HG02840 (cell line): ENCODE data around the gene ABCG4.
"Not testable (repeated sequence)": the region's sequence is repeated elsewhere in the genome, so short reads cannot be mapped to it uniquely, and the experiment has no call there.

Experiments used
- ATAC-seq: cut with Tn5 transposase; IDR thresholded peaks from one replicate; pipeline ENCODE4 v1.9.1; 2021; ENCODE audit warnings: mild to moderate bottlenecking, moderate library complexity, moderate number of reproducible peaks; ENCODE audit not compliant: unreplicated experiment, low FRiP score

The ABCG4 gene

GRCh38 chr11:119115484-119116234 lies 33.2 kb upstream of the ABCG4 start:
- no peak for ATAC-seq

- no peak for ATAC-seq
Observed at GRCh38 chr11:119116235-119116594, 32.6 kb upstream of the ABCG4 start.

DNA sequence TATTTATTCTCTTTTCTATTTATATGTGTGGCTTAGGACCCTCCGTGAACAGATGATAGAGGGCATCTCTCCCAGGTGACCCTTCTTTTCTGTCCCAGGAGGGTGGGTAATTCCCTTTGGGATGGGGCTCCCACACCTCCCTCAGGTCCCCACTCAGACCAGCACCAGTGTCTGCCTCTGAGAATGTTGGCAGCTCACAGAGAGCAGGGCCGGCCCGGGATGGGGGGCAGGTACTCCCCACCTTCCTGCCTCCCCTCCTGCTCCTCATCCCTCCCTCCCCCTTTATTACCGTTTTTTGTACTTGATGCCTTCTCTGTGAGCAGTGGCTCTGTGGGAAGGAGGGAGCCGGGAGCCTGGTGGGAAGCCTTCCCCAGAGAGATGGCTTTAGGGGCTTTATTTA lies 32.3 kb upstream of the ABCG4 start:
- ATAC-seq: no peak

DNA sequence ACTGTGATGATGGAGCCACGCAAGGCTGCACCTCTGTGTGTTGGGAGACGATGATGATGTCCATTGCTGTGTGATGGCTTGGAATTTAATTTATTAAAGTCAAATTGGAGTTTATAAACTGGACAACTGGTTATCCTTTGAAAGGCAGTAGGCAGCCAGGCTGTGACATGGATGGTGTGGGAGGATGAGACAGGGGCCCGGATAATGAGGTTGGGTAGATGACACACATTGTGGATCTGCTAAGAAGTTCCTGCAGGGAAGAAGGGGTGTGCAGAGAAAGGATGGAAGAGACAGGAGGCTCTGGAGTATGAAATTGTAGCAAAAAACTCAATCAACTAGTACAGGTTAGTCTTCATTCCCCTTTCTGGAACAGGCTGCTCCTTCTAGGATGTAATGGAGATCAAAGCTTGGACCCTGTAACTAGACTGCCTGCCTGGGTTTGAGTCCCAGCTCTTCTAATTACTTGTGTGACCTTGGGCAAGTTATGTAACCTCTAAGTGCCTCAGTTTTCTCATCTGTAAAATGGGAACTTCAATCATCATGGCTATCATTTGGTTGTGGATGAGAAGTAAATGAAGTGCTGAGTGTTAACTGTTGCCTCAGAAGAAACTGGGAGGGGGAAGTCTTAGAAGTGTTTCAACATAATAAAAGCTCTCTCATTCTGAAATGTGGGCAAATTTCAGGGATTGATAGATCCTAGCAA lies 31.7 kb upstream of the ABCG4 start:
- no peak for ATAC-seq

- no peak for ATAC-seq
Observed at GRCh38 chr11:119118227-119118626, 30.6 kb upstream of the ABCG4 start.

GRCh38 chr11:119118946-119119345 lies 29.9 kb upstream of the ABCG4 start:
- ATAC-seq: no peak

- no peak for ATAC-seq
Observed at GRCh38 chr11:119120639-119121007, 28.2 kb upstream of the ABCG4 start.

DNA sequence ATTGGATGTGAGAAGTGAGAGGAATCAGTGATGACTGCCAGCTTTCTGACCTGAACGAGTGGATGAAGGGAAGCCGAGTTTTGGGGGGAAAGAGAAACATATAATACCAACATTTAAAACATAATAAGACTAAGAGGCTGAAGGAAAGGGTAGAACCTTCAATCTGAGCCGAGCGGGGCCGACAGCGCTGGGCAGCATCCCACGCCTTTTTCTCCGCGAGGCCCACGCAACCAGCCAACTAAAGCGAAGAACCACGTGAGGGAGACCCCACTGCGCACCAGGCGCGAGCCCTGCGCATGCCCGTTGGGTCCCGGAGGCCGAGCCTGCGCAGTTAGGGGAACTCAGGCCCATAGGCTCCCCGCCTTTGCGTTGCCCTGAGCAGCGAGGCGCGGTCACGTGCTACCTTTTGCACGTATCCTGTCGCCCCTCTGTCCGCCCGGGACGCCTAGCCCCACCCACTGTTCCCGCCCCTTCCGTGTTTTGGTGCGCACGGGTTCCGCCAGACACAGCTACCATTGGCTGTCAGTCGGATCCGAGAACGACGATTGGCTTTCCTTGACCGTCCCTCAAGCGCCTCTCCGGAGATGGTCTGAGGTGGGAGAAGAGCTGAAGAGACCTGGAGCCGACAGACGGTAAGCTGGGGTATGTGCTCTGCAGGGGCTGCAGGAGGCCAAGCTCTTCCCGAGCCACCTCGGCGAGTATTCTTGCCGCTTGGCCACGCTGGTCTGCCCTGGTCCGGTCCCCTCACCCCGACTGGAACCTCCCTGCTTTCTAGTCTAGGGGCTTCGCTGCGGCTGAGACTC lies 27.6 kb upstream of the ABCG4 start, which contains the start of gene HINFP:
TSS of gene HINFP (plus strand) at position 573 of the 803 bp plus-strand sequence. CDS start 5,365 bp downstream, outside the sequence.
- ATAC-seq: peak; percentile 96

- ATAC-seq: peak; percentile 3
Observed at GRCh38 chr11:119121811-119122124, 27.1 kb upstream of the ABCG4 start.

GRCh38 chr11:119125821-119126220 lies 23.0 kb upstream of the ABCG4 start:
- ATAC-seq: no peak

- no peak for ATAC-seq
Observed at GRCh38 chr11:119126675-119127268, 22.1 kb upstream of the ABCG4 start.

- ATAC-seq: no peak
Observed at GRCh38 chr11:119130662-119131061, 18.2 kb upstream of the ABCG4 start.

- no peak for ATAC-seq
Observed at GRCh38 chr11:119134389-119134978, 14.4 kb upstream of the ABCG4 start.

GRCh38 chr11:119139276-119139675 lies 9.6 kb upstream of the ABCG4 start:
- not testable (repeated sequence) for ATAC-seq

DNA sequence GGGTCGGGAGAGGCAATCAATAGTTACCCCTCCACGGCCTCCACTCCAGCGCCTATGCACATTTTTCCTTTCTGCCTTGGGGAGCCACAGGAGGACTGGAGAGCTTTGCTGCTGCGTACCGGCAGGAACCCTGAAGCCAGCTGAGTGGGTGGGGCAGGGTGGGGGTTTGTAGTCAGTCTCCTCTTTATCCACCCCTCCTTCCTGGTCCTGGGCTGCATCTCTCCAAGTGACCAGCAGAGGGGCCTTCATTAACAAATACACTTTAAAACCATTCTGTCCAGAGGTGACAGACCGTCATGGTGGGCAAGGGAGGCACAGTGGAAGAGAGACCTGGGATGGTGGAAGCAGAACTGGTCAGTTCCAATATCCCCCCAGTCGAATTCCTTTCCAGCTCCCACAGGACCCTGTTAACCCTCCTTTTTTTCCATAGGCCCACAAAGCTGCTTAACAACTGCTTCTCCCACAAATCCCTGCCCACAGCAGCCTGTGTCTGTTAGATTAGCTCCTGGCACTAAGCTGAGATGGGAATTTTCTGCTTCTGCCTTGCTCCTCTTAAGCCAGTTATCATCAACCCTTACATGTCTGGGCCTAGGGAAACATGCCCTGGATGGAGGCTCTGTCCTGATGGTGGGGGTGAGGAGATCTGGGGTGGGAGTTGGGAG lies 3.9 kb upstream of the ABCG4 start:
- ATAC-seq: no peak

GRCh38 chr11:119145551-119145950 lies 3.3 kb upstream of the ABCG4 start:
- ATAC-seq: no peak

GRCh38 chr11:119147604-119148333 lies 1.1 kb upstream of the ABCG4 start:
- ATAC-seq: no peak

DNA sequence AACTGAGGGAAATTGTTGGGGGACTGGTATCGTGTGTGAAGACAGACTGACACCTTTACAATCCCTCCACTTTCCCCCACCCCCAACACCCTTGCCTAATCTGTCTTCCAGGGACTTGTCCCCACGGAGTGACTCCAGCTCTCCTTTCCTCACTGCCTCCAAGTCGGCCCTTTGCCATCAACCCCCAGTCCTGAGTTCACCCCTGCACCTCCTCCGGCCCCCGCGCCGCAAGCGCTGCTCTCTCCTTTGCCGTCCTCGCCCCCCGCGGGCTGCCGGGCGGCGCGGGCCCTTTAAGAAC lies 183 bp upstream of the ABCG4 start:
- ATAC-seq: no peak

- ATAC-seq: no peak
Observed at GRCh38 chr11:119149786-119150275, 979 bp downstream of the ABCG4 start.
